HG03378 (cell line): Measurements from ENCODE around the gene GLCE.
"Not testable (repeated sequence)": the region's sequence is repeated elsewhere in the genome, so short reads cannot be mapped to it uniquely, and the experiment has no call there.

Experiments
- ATAC-seq: cut with Tn5 transposase; IDR thresholded peaks from one replicate; pipeline ENCODE4 v1.9.1; 2021; ENCODE audit warnings: mild to moderate bottlenecking, moderate library complexity; ENCODE audit not compliant: unreplicated experiment

GLCE gene

DNA sequence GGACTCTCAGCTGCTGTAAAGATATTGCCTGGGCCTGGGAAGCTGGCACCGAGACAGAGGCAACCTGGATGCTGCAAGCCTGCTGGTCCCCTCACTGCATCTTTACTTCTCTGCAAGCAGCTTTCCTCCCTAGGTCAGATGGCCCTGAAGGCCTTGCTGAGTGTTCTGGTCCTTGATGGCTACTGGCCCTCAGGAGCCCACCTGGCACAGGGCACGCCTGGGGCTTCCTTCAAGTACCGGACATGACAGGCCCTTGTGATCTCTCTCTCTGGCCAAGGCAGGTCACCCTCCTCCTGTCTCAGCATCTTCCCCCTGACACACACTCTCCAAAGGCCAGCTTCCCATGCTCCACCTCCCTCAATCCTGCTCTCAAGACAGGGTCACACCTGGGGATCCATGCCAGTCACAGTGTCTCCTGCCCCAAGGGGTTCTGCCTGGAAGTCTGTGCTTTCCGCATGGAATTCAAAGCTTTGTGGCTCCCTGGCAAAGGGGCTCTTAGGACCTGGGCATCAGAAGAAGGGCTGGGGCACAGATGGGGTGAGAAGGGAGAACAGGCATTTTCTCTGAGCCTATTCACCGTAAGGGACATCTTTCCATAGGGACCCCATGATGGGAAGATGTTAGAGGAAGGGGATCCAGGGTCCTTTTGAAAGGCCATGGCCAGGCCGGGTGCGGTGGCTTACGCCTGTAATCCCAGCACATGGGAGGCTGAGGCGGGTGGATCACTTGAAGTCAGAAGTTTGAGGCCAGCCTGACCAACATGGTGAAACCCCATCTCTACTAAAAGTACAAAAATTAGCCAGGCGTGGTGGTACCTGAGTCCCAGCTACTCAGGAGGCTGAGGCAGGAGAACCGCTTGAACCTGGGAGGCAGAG, 133.5 kb downstream of the GLCE start:
- no peak for ATAC-seq

DNA sequence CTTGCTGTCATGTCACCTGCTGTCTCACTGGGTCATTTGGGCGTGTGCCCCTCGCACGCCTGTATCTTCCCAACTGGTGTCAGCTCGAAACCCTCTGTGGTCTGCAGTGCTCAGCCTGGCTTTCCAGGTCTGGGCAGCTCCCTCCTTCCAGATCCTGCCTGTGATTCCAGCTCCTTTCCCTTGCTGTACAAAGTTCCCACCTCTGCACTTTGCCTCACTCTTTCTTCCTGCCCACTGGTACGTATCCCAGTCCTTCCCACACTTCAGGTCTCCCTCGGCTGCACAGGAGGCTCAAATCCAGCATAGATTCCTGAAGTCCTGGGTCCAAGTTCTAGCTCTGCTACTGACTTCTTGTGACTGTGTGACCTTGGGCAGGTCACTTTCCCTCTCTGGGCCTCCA, 136.2 kb downstream of the GLCE start:
- no peak for ATAC-seq

GRCh38 chr15:69297642-69298353, 137.4 kb downstream of the GLCE start:
- no peak for ATAC-seq

GRCh38 chr15:69298354-69298696, 137.9 kb downstream of the GLCE start:
- no peak for ATAC-seq

DNA sequence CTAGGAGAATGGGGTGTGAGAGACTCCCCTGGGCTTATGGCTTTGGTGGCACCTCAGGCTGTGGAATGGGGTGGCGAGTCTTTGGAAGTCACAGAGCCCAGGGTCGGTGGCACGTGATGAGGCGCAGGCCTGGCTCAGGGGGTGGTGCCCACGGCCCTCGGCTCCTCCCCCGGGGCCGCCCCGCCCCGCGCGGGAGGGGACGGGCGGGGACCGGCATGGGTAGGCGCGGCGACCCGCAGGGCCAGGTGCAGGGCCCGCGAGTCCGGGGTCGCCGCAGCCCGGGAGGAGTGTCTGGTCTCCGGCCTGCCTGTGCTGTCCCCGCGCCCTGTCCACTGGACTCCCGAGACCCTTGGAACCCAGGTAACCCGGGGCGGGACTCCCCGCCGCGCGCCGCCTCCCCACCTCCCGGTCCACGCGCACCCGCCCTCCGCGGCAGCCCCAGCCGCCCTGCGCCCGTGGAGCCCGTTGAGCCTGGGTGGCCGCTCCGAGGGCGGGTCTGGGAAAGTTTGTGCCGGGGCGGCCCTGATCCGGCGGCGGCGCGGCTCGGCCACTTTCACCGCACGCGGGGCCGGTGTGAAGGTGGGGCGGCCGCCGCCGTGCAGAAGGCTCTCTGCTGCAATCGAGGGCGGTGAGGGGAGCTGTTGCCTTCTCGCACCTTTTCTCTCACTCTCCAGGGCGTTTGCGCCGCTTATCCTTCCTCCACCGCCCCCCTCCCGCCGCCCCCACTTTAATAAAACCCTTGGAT, 138.4 kb downstream of the GLCE start, which contains the start of gene PAQR5:
Gene PAQR5, plus strand, starts transcription at position 216 of the 745 bp plus-strand sequence. CDS start 61,169 bp downstream, outside the sequence.
- no peak for ATAC-seq

GRCh38 chr15:69299451-69299886, 139.0 kb downstream of the GLCE start:
- ATAC-seq = no peak

- ATAC-seq = no peak
Measured at GRCh38 chr15:69299943-69300588, 139.6 kb downstream of the GLCE start.

DNA sequence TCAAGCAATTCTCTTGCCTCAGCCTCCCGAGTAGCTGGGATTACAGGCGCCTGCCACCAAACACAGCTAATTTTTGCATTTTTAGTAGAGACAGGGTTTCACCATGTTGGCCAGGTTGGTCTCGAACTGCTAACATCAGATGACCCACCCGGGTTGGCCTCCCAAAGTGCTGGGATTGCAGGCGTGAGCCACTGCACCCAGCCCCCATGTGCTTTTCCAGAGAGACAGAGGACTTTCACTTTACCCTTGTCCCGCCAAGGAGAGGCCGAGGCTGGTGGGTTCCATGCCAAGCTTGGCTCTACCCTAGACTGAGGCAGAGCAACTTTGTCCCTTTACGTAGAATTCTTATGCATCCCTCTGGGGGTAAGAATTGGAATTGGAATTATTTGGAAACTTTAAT, 140.7 kb downstream of the GLCE start:
- ATAC-seq = not testable (repeated sequence)

DNA sequence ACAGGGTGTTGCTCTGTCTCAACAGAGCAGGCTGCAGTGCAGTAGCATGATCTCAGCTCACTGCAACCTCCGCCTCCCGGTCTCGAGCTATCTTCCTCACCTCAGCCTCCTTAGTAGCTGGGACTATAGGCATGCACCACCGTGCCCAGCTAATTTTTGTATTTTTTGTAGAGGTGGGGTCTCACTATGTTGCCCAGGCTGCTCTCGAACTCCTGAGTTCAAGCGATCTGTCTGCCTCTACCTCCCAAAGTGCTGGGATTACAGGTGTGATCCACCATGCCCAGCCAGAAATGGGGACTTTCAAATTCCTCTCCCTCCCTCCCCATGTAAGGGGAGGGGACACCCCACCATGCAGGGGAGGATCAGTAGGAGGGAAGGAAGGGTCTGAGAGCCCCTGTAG, 141.7 kb downstream of the GLCE start:
- ATAC-seq = not testable (repeated sequence)

DNA sequence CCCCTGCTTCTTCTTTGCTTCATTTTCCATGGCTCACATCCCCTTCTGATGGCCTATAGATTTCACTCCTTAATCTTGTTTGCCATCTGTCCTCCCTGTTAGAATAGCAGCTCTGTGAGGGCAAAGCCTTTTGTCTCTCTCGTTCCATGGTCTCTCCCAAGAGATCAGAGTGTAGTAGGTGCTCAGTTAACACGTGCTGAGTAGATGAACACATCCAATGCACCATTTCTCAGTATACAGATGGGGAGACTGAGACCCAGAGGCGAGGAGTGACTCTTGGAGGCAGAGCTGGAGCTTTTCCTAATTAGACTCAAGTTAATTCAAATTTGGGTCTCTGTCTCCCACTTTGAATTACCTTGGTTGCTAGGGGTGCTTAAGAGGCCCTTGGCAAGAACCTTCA, 142.5 kb downstream of the GLCE start:
- no peak for ATAC-seq

- no peak for ATAC-seq
Measured at GRCh38 chr15:69303337-69304181, 143.1 kb downstream of the GLCE start.

GRCh38 chr15:69304182-69304545, 143.7 kb downstream of the GLCE start:
- no peak for ATAC-seq

GRCh38 chr15:69305204-69305931, 144.9 kb downstream of the GLCE start:
- no peak for ATAC-seq

DNA sequence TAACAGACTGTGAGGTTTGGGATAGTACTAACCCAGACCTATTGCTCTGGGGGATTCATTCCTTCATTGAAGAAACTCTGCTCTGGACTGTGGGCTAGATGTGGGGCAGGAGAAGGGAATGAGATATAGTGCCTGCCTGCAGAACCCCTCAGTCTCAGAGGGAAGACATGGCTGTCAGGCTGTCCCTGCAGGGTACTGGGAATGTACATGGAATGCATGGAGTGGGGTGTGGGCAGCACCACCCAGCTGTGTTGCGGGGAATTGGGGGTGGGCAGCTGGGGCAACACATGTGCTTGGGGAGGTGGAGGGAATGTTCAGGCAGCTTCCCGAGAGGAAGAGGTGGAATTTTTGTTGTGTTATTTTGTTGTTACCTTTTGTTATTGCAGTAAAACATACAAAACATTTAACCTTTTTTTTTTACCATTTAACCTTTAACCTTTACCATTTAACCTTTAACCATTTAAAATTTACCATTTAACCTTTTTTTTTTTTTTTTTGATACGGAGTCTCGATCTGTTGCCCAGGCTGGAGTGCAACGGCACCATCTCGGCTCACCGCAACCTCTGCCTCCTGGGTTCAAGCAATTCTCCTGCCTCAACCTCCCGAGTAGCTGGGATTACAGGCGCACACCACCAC, 145.6 kb downstream of the GLCE start:
- no peak for ATAC-seq

DNA sequence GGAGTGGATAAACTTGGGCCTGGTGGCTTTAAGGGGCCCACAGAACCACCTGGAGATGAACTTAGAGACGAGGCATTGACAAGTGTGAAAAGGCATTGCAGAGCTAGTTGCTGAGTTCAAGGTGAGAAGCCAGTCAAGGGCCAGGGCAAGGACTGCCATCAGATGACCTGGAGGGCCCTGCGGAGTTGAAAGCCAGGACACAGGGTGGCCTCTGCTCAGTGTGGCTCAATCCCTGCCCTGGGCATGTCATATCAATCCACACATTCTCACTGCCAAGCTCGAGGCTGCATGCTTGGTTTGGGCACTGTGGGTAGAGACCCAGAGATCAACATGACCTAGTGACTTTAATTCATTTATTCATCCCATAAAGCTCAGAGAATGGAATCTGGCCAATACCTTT, 147.5 kb downstream of the GLCE start:
- no peak for ATAC-seq

GRCh38 chr15:69308949-69309348, 148.5 kb downstream of the GLCE start:
- ATAC-seq = no peak

DNA sequence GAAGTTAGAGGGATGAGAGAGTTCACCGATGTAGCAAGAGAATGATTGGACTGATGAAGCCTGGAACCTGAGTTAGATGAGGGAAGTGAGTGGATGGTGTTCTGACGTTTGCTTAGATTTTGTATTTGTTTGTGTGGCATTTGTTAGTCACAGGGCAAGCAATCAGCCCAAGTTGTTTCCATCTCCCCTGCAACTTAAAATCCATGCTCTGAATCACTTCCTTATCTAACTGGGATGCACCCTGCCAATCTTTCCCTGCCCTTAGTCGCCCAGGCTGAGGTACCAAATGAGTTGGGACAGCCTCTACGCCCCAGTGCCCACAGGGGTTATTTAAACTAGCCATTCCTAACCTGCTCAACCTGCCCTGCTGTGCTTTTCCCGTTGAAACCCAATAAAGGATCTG, 150.9 kb downstream of the GLCE start:
- no peak for ATAC-seq

DNA sequence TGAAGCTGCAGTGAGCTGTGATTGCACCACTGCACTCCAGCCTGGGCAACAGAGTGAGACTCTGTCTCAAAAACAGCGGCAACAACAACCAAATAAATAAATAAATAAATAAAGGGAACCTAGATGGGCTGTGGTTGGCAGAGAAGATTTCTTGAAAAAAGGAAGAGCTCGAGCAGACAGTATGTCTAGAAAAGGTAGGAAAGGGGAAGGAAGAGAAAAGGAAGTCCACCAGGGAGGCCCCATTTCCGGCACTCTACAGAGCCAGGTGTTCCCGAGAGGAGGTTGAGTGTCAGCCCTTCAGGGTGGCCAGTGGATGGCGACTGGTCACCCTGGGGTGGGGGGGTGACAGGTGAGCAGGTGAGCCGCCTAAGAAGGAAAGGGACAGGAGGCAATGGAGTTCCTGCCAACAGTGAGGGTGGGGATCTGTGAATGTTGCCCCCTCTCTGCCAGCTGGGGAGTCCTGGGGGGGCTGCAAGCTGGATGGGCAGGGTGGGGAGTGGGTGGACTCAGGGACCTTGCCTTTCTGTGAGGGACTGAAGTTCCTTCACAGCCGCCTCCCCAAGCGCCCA, 153.1 kb downstream of the GLCE start:
- ATAC-seq = no peak

DNA sequence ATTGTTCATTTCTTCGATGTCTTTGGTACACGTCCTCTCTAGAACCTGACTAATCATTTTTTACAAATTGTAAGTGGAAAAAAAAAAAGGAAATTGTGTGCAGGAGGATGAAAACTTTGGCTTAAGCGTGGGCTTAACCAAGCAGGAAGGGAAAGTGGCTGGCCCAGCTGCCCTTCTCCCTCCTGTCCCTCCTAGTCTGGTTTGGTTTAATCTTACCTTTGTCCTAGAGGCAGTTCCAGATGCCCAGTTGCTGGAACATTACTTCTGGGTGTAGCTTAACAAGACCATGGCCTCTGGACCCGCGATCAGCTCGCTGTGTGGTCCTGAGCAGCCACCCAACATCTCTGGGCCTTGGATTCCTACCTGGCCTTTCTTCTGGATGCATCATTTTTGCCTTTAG, 153.7 kb downstream of the GLCE start:
- no peak for ATAC-seq
